Testis (tissue), 3 donors: Measurements from ENCODE around the gene NAT8L. TPM values are rescaled to one million over a fixed set of nuclear protein-coding genes. Genes with fewer than 3 reads are reported as not detected.

Experiments
- DNase-seq: peaks from one replicate; pipeline ENCODE4 v3.0.0-alpha.2; 2019
- H3K27ac ChIP-seq, 2 donors: fragments of 200-600 bp; sonication (generic); one replicate each; pipeline ENCODE4 v1.5.1; 2019
- H3K27me3 ChIP-seq: fragments of 200-600 bp; sonication (generic); one replicate; pipeline ENCODE4 v1.5.1; 2019
- H3K36me3 ChIP-seq: fragments of 200-600 bp; sonication (generic); one replicate; pipeline ENCODE4 v1.5.1; 2017; ENCODE audit warnings: low read depth; ENCODE audit errors: missing control alignments
- H3K4me1 ChIP-seq: fragments of 200-600 bp; sonication (generic); one replicate; pipeline ENCODE4 v1.5.1; 2019
- H3K4me3 ChIP-seq, 2 donors: fragments of 200-600 bp; sonication (generic); one replicate each; pipeline ENCODE4 v1.5.1; 2017 to 2019
- H3K9me3 ChIP-seq: fragments of 200-600 bp; sonication (generic); one replicate; pipeline ENCODE4 v1.5.1; 2017
- CTCF ChIP-seq, 3 experiments: fragments of 450-650 bp in 2 of 3; fragments of 200-600 bp in 1 of 3; sonication (generic) in 1 of 3; IDR thresholded peaks; one replicate each; pipeline ENCODE4 v1.5.1; 2016 to 2019; ENCODE audit warnings: antibody characterized with exemption in 3 of 3, mild to moderate bottlenecking in 2 of 3, moderate library complexity in 1 of 3
- POLR2A ChIP-seq: fragments of 450-650 bp; IDR thresholded peaks from one replicate; pipeline ENCODE4 v1.6.1; 2017; ENCODE audit warnings: antibody characterized with exemption, mild to moderate bottlenecking, moderate library complexity
- WGBS, 2 donors: methylation state at CpG; one replicate each; pipeline ENCODE4 v1.1.5; 2018; 5-methylcytosine and 5-hydroxymethylcytosine counted together
- intact Hi-C: fragments of 100-400 bp; cut with DNase I; formaldehyde crosslinking; loops from one replicate; pipeline ENCODE4 v1.15.1; 2023; ENCODE audit warnings: low total_unique reads
- polyA plus RNA-seq: library from polyadenylated mRNA; stranded (reverse); fragments of 350-450 nt; fragmentation: Illumina TruSeq; extraction: RNeasy Lipid Tissue Mini Kit (QIAGEN cat#74804); gene quantifications from one replicate; pipeline ENCODE4 v1.2.3, GENCODE V29; 2014; ENCODE audit warnings: low read depth, low replicate concordance; ENCODE audit not compliant: insufficient read depth
- total RNA-seq, 2 donors: library from RNA; depleted of rRNA; stranded (reverse); fragments of >200 nt; gene quantifications; one replicate each; pipeline ENCODE4 v1.2.3, GENCODE V29; 2016

NAT8L gene
- total and polyA plus RNA-seq, 3 donors from 2014 or later = 36.6 to 82.9 (median 56.6) TPM

GRCh38 chr4:2092669-2093053, 33.5 kb downstream of the NAT8L start:
- Histone ChIP-seq H3K4me1 (no peaks in the 10 kb centered on the region), H3K36me3 (no peaks in the 10 kb centered on the region), H3K27ac (no peak overlapping the region), H3K27me3 (no peaks in the 10 kb centered on the region), H3K9me3 (no peaks in the 10 kb centered on the region), H3K4me3 (no peak overlapping the region)
- TF ChIP-seq CTCF (IDR thresholded peaks at IDR 0.05) (no peak), POLR2A (no peak)
- no peak for DNase-seq
- intact Hi-C loops = no loop called here
- 75 to 85% methylated on average over 6 of the region's 6 CpGs for WGBS, 2 donors

- Histone ChIP-seq H3K27ac (no peak overlapping the region), H3K4me1 (no peaks in the 10 kb centered on the region), H3K27me3 (no peaks in the 10 kb centered on the region), H3K9me3 (no peaks in the 10 kb centered on the region), H3K36me3 (no peaks in the 10 kb centered on the region), H3K4me3 (no peak overlapping the region)
- DNase-seq = no peak
- WGBS, 2 donors = 89 to 92% methylated on average over 6 of the region's 6 CpGs
- TF ChIP-seq CTCF (IDR thresholded peaks at IDR 0.05) (no peak), POLR2A (no peak)
- intact Hi-C loops = no loop called here
These were observed 34.1 kb downstream of the NAT8L start for GRCh38 chr4:2093265-2093664.

- no peak overlapping the region for H3K4me3 ChIP-seq
- no peaks in the 10 kb centered on the region for H3K36me3 ChIP-seq
- no peak for DNase-seq
- H3K27me3 ChIP-seq = no peaks in the 10 kb centered on the region
- 97% methylated on average over 4 of the region's 4 CpGs for whole genome bisulfite sequencing, 2 donors
- no peak overlapping the region for H3K27ac ChIP-seq
- TF ChIP-seq POLR2A (no peak), CTCF (IDR thresholded peaks at IDR 0.05) (no peak)
- no peaks in the 10 kb centered on the region for H3K9me3 ChIP-seq
- H3K4me1 ChIP-seq = no peaks in the 10 kb centered on the region
- intact Hi-C loops = no loop called here
These were observed 35.4 kb downstream of the NAT8L start for GRCh38 chr4:2094545-2094944.

GRCh38 chr4:2095236-2096072, 36.3 kb downstream of the NAT8L start:
- intact Hi-C loops = no loop called here
- 90 to 94% methylated on average over 12 to 14 of the region's 16 CpGs for WGBS, 2 donors
- no peak for DNase-seq

More at GRCh38 chr4:2095236-2096072, 36.3 kb downstream of the NAT8L start:
- Histone ChIP-seq H3K4me1 (no peaks in the 10 kb centered on the region), H3K4me3 (no peak overlapping the region), H3K27ac (no peak overlapping the region), H3K36me3 (no peaks in the 10 kb centered on the region), H3K27me3 (no peaks in the 10 kb centered on the region), H3K9me3 (no peaks in the 10 kb centered on the region)
- no peak for TF ChIP-seq CTCF (IDR thresholded peaks at IDR 0.05)
- no peak for TF ChIP-seq POLR2A
